B cell (primary cell): ENCODE measurements around the gene ANKRD66. TPM values are rescaled to one million over a fixed set of nuclear protein-coding genes. Genes with fewer than 3 reads are reported as not detected.

Experiments
- ATAC-seq: fragments of 200-7000 bp; cut with Tn5 transposase; one replicate; pipeline ENCODE4 v1.10.0; 2021; ENCODE audit warnings: low read depth, mild to moderate bottlenecking, moderate number of reproducible peaks, moderate library complexity
- CTCF ChIA-PET: fragments of 350-600 bp; sonication (Branson Sonifier 250); formaldehyde crosslinking; loops from one replicate; lab custom pipeline; 2021; ENCODE audit warnings: antibody characterized with exemption, inconsistent platforms; lab: Charles Lee
- POLR2A ChIA-PET: fragments of 350-600 bp; sonication (Branson Sonifier 250); formaldehyde crosslinking; loops from one replicate; lab custom pipeline; 2021; ENCODE audit warnings: antibody characterized with exemption; lab: Charles Lee
- DNase-seq: peaks from one replicate; pipeline ENCODE4 v3.0.0; 2013
- H2AFZ ChIP-seq: 2 replicates; pipeline ENCODE4 v1.6.1; 2012; ENCODE audit warnings: mild to moderate bottlenecking, low read depth, low read length; ENCODE audit not compliant: insufficient read depth, poor library complexity, severe bottlenecking
- H3K27ac ChIP-seq, 2 donors: 1 replicate in 1 of 2; 2 replicates in 1 of 2; pipeline ENCODE4 v1.5.1; 2012 to 2013; ENCODE audit warnings: low read length in 2 of 2, mild to moderate bottlenecking in 2 of 2, moderate library complexity in 1 of 2
- H3K27me3 ChIP-seq, 4 experiments: fragments of 200-600 bp in 1 of 4; sonication (generic) in 1 of 4; replicated peaks in 1 of 4; 1 replicate in 2 of 4; 2 replicates in 2 of 4; pipeline versions ENCODE4 v1.6.1 to v1.7.0; 2013 to 2016; ENCODE audit warnings: low read length in 3 of 4, mild to moderate bottlenecking in 2 of 4, mixed read lengths in 1 of 4, moderate library complexity in 1 of 4; ENCODE audit not compliant: insufficient read depth in 4 of 4, control insufficient read depth in 3 of 4; ENCODE audit errors: control extremely low read depth in 1 of 4
- H3K36me3 ChIP-seq, 2 experiments: replicated peaks in 1 of 2; 1 replicate in 1 of 2; 2 replicates in 1 of 2; pipeline versions ENCODE4 v1.6.1 to v1.7.1; 2013; ENCODE audit warnings: low read length in 1 of 2; ENCODE audit not compliant: insufficient read depth in 2 of 2, control insufficient read depth in 1 of 2; ENCODE audit errors: control extremely low read depth in 1 of 2, extremely low read depth in 1 of 2
- H3K4me1 ChIP-seq, 2 donors: fragments of 200-600 bp in 1 of 2; sonication (generic) in 1 of 2; 1 replicate in 1 of 2; 2 replicates in 1 of 2; pipeline versions ENCODE4 v1.5.1 to v1.6.1; 2013 to 2017; ENCODE audit warnings: low read length in 2 of 2; ENCODE audit not compliant: control insufficient read depth in 2 of 2, insufficient read depth in 2 of 2
- H3K4me2 ChIP-seq: replicated peaks from 2 replicates; pipeline ENCODE3; 2012; ENCODE audit warnings: mild to moderate bottlenecking, low read depth, low read length; ENCODE audit not compliant: poor library complexity, severe bottlenecking
- H3K4me3 ChIP-seq, 5 experiments: fragments of 200-600 bp in 1 of 5; sonication (generic) in 1 of 5; 1 replicate in 3 of 5; 2 replicates in 2 of 5; pipeline versions ENCODE4 v1.5.1 to v1.7.0; 2011 to 2016; ENCODE audit warnings: low read length in 4 of 5, mild to moderate bottlenecking in 4 of 5, low read depth in 2 of 5, control low read depth in 1 of 5, moderate library complexity in 1 of 5; ENCODE audit not compliant: insufficient read depth in 1 of 5; ENCODE audit errors: control extremely low read depth in 1 of 5, extremely low read depth in 1 of 5
- H3K79me2 ChIP-seq: fragments of 200-600 bp; sonication (generic); one replicate; pipeline ENCODE4 v1.6.0; 2016; ENCODE audit warnings: low read length; ENCODE audit not compliant: control insufficient read depth, insufficient read depth
- H3K9ac ChIP-seq: fragments of 200-600 bp; sonication (generic); 2 replicates; pipeline ENCODE4 v1.6.1; 2017; ENCODE audit warnings: mild to moderate bottlenecking, low read length, moderate library complexity
- H3K9me3 ChIP-seq, 3 donors: one replicate each; pipeline versions ENCODE4 v1.6.1 to v1.7.1; 2013; ENCODE audit warnings: low read length in 2 of 3; ENCODE audit not compliant: control insufficient read depth in 2 of 3, insufficient read depth in 1 of 3; ENCODE audit errors: control extremely low read depth in 1 of 3
- H4K20me1 ChIP-seq: 2 replicates; pipeline ENCODE4 v1.6.0; 2012; ENCODE audit warnings: mild to moderate bottlenecking, low read length; ENCODE audit not compliant: insufficient read depth, control insufficient read depth, poor library complexity, severe bottlenecking
- H3K27ac Mint-ChIP-seq: one replicate; pipeline ENCODE4 v1.8.0; 2021; ENCODE audit warnings: mixed read lengths
- H3K27me3 Mint-ChIP-seq: one replicate; pipeline ENCODE4 v1.8.0; 2021; ENCODE audit warnings: mixed read lengths
- H3K4me1 Mint-ChIP-seq: one replicate; pipeline ENCODE4 v1.8.0; 2021; ENCODE audit warnings: mixed read lengths
- H3K4me3 Mint-ChIP-seq: one replicate; pipeline ENCODE4 v1.8.0; 2021; ENCODE audit warnings: mixed read lengths
- H3K9me3 Mint-ChIP-seq: one replicate; pipeline ENCODE4 v1.8.0; 2022; ENCODE audit warnings: mixed read lengths; ENCODE audit not compliant: insufficient read depth
- CTCF ChIP-seq: fragments of 200-600 bp; IDR thresholded peaks from one replicate; pipeline ENCODE4 v1.8.0; 2022; ENCODE audit warnings: antibody characterized with exemption, mild to moderate bottlenecking
- EZH2 ChIP-seq: IDR thresholded peaks from 2 replicates; pipeline ENCODE4 v1.6.1; 2012; ENCODE audit warnings: borderline replicate concordance, low read depth, mild to moderate bottlenecking, moderate library complexity, low read length; ENCODE audit not compliant: insufficient read depth, poor library complexity, severe bottlenecking
- WGBS: methylation state at CpG from one replicate; pipeline ENCODE4 v1.1.5; 2013; ENCODE audit warnings: missing lambda C conversion rate; ENCODE audit not compliant: insufficient coverage; 5-methylcytosine and 5-hydroxymethylcytosine counted together
- intact Hi-C: fragments of 100-400 bp; cut with micrococcal nuclease; formaldehyde crosslinking; loops from one replicate; pipeline ENCODE4 v1.10.0; 2022
- polyA plus RNA-seq: library from polyadenylated mRNA; depleted of rRNA; stranded (reverse); fragments of >200 nt; gene quantifications from 2 replicates; pipeline ENCODE4 v1.2.3, GENCODE V29; 2012
- total RNA-seq, 2 donors: library from RNA; stranded (reverse); fragments of 120-200 nt in 1 of 2; gene quantifications; 1 replicate in 1 of 2; 2 replicates in 1 of 2; pipeline versions ENCODE4 v1.2.3 to v1.2.4, GENCODE V29; 2013 to 2022

ANKRD66 gene
- total and polyA plus RNA-seq, 2 donors (not counting 1 experiment from before 2014, with no cell fraction given) = not detected

GRCh38 chr6:46757214-46757596 lies 10.5 kb downstream of the ANKRD66 start:
- H3K4me1 Mint-ChIP-seq = no peaks in the 10 kb centered on the region
- no peak overlapping the region for H3K9ac ChIP-seq
- peaks cover 0 to 4% (median 2%) of the 10 kb centered on the region in 4 experiments for H3K27me3 ChIP-seq
- H2AFZ ChIP-seq = no peak overlapping the region
- no peak overlapping the region for H3K27ac ChIP-seq
- H3K27ac Mint-ChIP-seq = no peak overlapping the region
- no peaks in the 10 kb centered on the region for H3K4me1 ChIP-seq
- H4K20me1 ChIP-seq = no peaks in the 10 kb centered on the region
- H3K4me2 ChIP-seq = no peak overlapping the region
- 84% methylated on average over 2 of the region's 2 CpGs for WGBS
- TF ChIP-seq EZH2 (no peak), CTCF (no peak)
- H3K27me3 Mint-ChIP-seq = peaks cover 6% of the 10 kb centered on the region
- H3K79me2 ChIP-seq = no peaks in the 10 kb centered on the region
- H3K4me3 ChIP-seq = no peak overlapping the region
- ATAC-seq (no peak), DNase-seq (no peak)
- no peaks in the 10 kb centered on the region for H3K36me3 ChIP-seq
- CTCF ChIA-PET = no interaction called here
- no peak overlapping the region for H3K4me3 Mint-ChIP-seq
- no peaks in the 10 kb centered on the region for H3K9me3 ChIP-seq
- POLR2A ChIA-PET = no interaction called here
- H3K9me3 Mint-ChIP-seq = no peaks in the 10 kb centered on the region
- intact Hi-C loops = no loop called here

- Histone ChIP-seq H3K9ac (no peak overlapping the region), H3K9me3 (no peaks in the 10 kb centered on the region), H3K27ac (no peak overlapping the region), H3K4me1 (no peaks in the 10 kb centered on the region), H3K27me3 (peaks cover 0 to 4% (median 2%) of the 10 kb centered on the region in 4 experiments), H3K36me3 (no peaks in the 10 kb centered on the region), H2AFZ (no peak overlapping the region), H3K4me2 (no peak overlapping the region), H3K4me3 (no peak overlapping the region), H3K79me2 (no peaks in the 10 kb centered on the region), H4K20me1 (no peaks in the 10 kb centered on the region)
- Mint-ChIP-seq H3K27me3 (peaks cover 4% of the 10 kb centered on the region), H3K4me3 (no peak overlapping the region), H3K27ac (no peak overlapping the region), H3K9me3 (no peaks in the 10 kb centered on the region), H3K4me1 (no peaks in the 10 kb centered on the region)
- WGBS = 92% methylated on average over 1 of the region's 4 CpGs
- intact Hi-C loops = no loop called here
- TF ChIP-seq EZH2 (no peak), CTCF (no peak)
- ChIA-PET POLR2A (no interaction called here), CTCF (no interaction called here)
- DNase-seq (no peak), ATAC-seq (no peak)
Measured at GRCh38 chr6:46758960-46759753, 12.4 kb downstream of the ANKRD66 start.
